Effector memory CD4-positive, alpha-beta T cell (primary cell): ENCODE data around the gene GPR37L1.

Experiments used
- DNase-seq, 3 donors: peaks; one replicate each; pipeline ENCODE4 v3.0.0-alpha.2; 2020
- H3K27ac ChIP-seq: 2 replicates; pipeline ENCODE4 v1.7.0; 2013; ENCODE audit warnings: mild to moderate bottlenecking, low read length, moderate library complexity; ENCODE audit not compliant: insufficient read depth, poor library complexity, severe bottlenecking
- H3K27me3 ChIP-seq: replicated peaks from 2 replicates; pipeline ENCODE4 v1.7.0; 2013; ENCODE audit warnings: mild to moderate bottlenecking, low read length; ENCODE audit not compliant: insufficient read depth, control insufficient read depth, poor library complexity, severe bottlenecking
- H3K36me3 ChIP-seq: 2 replicates; pipeline ENCODE4 v1.7.0; 2013; ENCODE audit warnings: mild to moderate bottlenecking, low read length, moderate library complexity; ENCODE audit not compliant: control insufficient read depth, insufficient read depth
- H3K4me1 ChIP-seq: 2 replicates; pipeline ENCODE4 v1.7.0; 2013; ENCODE audit warnings: low read length, mild to moderate bottlenecking; ENCODE audit not compliant: control insufficient read depth, insufficient read depth, poor library complexity, severe bottlenecking
- H3K4me3 ChIP-seq: 2 replicates; pipeline ENCODE4 v1.7.0; 2013; ENCODE audit warnings: low read length, low read depth, mild to moderate bottlenecking; ENCODE audit not compliant: insufficient read depth, poor library complexity, severe bottlenecking
- H3K9me3 ChIP-seq: 2 replicates; pipeline ENCODE4 v1.7.0; 2013; ENCODE audit warnings: mild to moderate bottlenecking, low read length, moderate library complexity; ENCODE audit not compliant: control insufficient read depth

Gene GPR37L1

DNA sequence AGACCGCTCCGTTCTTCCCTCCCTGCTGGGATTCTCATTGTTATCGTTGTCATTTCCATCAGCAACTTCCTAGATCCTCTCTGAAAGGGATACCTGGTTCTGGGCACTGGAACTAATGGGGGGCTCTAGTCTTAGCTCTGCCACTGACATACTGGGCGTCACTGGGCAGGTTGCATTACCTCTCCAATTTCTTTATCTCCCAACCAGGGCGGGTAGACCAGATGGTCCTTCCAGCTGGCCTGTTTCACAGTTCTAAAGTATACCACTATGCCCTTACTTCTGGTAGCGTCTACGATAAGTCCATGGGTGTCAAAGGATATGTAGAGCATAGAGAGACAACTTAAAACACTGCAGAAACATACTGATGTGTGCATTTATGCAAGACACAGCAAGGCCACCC lies 1.4 kb downstream of the GPR37L1 start:
- no peaks in the 10 kb centered on the region for H3K27me3 ChIP-seq
- H3K36me3 ChIP-seq = no peaks in the 10 kb centered on the region
- no peak for DNase-seq
- no peak overlapping the region for H3K4me3 ChIP-seq
- H3K4me1 ChIP-seq = no peaks in the 10 kb centered on the region
- no peak overlapping the region for H3K27ac ChIP-seq
- H3K9me3 ChIP-seq = no peaks in the 10 kb centered on the region

DNA sequence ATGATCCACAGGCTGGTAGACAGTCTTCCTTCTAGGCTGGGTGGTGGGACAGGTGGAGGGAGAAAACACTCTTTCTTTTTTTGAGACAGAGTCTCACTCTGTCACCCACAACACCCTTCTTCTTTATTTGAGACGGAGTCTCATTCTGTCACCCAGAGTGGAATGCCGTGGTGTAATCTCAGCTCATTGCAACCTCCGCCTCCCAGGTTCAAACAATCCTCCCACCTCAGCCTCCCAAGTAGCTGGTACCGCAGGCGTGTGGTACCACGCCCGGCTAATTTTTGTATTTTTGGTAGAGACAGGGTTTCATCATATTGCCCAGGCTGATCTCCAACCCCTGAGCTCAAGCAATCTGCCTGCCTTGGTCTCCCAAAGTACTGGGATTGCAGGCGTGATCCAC lies 2.9 kb downstream of the GPR37L1 start:
- Histone ChIP-seq H3K27ac (no peak overlapping the region), H3K4me1 (no peaks in the 10 kb centered on the region), H3K4me3 (no peak overlapping the region), H3K9me3 (no peaks in the 10 kb centered on the region), H3K36me3 (no peaks in the 10 kb centered on the region), H3K27me3 (no peaks in the 10 kb centered on the region)
- DNase-seq = no peak

DNA sequence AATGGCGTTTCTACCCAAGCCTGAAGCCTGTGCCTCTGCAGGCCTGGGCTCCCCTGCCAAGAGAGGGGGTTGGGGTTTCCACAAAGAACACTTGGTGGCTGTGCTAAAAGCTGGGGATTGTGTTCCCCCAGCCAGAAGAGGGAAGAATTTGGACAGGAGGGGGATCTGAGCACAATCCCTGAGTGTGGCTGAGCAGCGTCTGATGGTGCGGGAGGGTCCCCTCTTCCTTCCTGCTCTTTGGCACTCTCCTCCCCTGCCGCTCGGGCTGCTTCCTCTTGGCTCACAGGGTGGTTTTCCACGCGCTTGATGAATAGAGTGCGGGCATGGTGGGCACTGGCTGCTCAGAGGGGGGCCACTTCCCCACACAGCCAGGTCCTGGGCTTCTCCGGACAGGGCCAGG lies 3.7 kb downstream of the GPR37L1 start:
- Histone ChIP-seq H3K4me3 (no peak overlapping the region), H3K9me3 (no peaks in the 10 kb centered on the region), H3K27ac (no peak overlapping the region), H3K27me3 (no peaks in the 10 kb centered on the region), H3K36me3 (no peaks in the 10 kb centered on the region), H3K4me1 (no peaks in the 10 kb centered on the region)
- no peak for DNase-seq

DNA sequence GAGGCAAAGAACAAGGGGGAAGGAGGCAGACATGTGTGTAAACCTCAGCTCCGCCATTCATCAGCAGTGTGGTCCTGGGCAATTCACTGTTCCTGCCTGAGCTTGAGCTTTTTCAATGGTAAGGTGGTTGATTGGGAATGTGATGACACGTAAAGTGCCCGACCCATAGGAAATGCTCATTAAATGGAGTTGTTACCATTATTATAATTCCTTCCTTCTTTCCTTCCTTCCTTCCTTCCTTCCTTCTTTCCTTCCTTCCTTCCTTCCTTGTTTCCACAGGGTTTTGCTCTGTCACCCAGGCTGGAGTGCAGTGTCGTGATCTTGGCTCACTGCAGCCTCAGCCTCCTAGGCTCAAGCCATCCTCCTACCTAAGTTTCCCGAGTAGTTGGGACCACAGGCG lies 4.3 kb downstream of the GPR37L1 start:
- Histone ChIP-seq H3K9me3 (no peaks in the 10 kb centered on the region), H3K4me3 (no peak overlapping the region), H3K27ac (no peak overlapping the region), H3K27me3 (no peaks in the 10 kb centered on the region), H3K36me3 (peaks cover under 1% of the 10 kb centered on the region), H3K4me1 (peaks cover 4% of the 10 kb centered on the region)
- no peak for DNase-seq

DNA sequence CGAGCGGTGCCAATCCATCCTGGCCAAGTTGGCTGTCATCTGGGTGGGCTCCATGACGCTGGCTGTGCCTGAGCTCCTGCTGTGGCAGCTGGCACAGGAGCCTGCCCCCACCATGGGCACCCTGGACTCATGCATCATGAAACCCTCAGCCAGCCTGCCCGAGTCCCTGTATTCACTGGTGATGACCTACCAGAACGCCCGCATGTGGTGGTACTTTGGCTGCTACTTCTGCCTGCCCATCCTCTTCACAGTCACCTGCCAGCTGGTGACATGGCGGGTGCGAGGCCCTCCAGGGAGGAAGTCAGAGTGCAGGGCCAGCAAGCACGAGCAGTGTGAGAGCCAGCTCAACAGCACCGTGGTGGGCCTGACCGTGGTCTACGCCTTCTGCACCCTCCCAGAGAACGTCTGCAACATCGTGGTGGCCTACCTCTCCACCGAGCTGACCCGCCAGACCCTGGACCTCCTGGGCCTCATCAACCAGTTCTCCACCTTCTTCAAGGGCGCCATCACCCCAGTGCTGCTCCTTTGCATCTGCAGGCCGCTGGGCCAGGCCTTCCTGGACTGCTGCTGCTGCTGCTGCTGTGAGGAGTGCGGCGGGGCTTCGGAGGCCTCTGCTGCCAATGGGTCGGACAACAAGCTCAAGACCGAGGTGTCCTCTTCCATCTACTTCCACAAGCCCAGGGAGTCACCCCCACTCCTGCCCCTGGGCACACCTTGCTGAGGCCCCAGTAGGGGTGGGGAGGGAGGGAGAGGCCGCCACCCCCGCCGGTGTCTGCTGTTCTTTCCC lies 5.3 kb downstream of the GPR37L1 start:
- Histone ChIP-seq H3K36me3 (peaks cover 10% of the 10 kb centered on the region), H3K4me3 (no peak overlapping the region), H3K27ac (no peak overlapping the region), H3K9me3 (no peaks in the 10 kb centered on the region), H3K4me1 (peaks cover 6% of the 10 kb centered on the region), H3K27me3 (no peaks in the 10 kb centered on the region)
- no peak for DNase-seq

DNA sequence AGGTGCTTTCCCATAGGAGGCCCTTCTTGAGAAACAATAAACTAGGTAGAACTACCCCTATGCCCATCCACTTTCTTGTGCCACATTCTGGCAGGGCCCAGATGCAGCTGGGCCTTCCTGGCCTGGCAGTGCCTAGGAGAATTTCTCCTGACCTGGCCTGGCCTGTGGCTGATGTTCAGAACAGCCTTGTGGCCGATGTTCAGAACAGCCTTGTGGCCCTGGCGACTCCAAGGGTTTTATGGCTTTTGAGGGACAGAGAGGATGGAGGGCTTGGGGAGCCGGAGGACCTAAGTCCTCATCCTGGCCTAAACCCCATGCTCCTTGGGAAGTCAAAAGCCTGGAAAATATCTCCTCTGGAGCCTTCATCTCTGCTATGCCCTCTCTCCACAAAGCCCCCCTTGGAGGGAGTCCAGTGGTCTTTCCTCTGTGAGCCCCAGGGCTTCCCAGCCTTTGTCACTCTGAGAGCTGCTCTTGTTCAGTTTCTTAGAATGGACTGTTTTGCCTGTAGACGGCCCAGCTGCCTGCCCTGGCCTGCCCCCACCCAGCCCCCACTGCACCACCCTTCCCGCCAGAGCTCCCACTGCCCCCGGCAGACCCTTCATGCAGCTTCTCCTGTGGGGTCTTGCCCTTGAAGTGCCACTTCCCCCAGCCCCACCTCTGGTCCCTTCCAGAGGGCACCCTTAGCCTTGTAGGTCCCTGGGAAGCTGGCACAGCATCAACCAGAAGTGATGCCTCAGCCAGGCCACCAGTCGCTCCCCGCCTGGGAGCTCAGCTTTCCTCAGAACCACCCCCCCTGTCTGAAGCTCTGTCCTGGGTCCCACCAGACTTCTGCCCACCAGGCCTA lies 7.0 kb downstream of the GPR37L1 start:
- H3K4me1 ChIP-seq = peaks cover 6% of the 10 kb centered on the region
- peaks cover 26% of the 10 kb centered on the region for H3K36me3 ChIP-seq
- no peak overlapping the region for H3K27ac ChIP-seq
- DNase-seq = no peak
- H3K27me3 ChIP-seq = no peaks in the 10 kb centered on the region
- H3K9me3 ChIP-seq = no peaks in the 10 kb centered on the region
- H3K4me3 ChIP-seq = no peak overlapping the region

DNA sequence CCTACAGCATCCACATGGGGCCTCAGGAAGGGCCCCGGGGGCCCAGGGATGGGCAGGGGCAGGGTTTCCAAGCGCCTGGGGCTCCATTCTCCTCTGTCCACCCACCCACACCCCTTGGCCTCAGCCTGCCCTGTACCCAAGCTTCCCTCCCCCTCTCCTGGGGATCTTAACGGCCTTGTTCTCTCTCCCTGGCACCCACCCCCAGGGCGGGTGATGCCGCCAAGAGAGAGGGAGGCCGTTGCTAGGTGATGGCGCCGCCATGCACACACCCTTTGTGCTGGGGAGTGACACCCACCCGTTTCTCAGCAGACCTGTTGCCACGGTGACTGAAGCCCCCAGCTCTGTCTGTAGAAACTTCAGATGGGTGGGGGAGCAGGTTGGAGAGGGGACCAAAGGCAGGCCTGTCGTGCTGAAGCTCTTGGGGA lies 7.6 kb downstream of the GPR37L1 start:
- Histone ChIP-seq H3K9me3 (no peaks in the 10 kb centered on the region), H3K27me3 (no peaks in the 10 kb centered on the region), H3K4me1 (peaks cover 6% of the 10 kb centered on the region), H3K36me3 (peaks cover 33% of the 10 kb centered on the region), H3K27ac (no peak overlapping the region), H3K4me3 (no peak overlapping the region)
- DNase-seq = no peak

DNA sequence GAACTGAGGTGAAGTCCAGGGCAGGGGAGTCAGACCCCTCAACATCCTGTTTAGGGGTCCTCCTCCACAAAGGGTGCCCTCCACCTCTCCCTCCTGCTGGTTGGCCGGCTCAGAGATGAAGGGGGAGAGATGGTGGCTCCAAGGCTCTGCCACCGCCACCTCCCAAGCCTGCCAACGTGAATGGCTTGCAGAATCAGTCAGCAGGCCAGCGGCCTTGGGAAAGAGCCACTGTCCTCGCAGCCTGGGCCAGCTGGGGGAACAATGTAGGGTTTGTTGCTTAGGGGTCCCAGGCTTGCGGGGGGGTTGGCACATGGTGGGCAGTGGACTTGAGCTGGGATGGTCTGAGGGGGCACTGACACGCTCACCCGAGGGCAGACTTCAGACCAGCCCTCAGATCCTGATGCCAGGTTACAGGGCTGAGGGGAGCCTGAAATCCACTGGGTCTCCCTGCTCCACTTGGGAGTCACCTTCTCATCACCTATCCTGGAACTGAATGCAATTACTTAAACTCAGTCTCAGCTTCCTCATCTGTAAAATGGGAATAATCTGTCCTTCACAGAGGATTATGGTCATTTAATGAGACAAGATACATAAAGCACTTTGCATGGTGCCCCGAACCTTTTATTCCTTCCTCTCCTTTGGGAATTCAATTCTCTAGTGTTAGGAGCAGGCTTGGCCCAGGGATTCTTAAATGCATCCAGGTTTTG lies 8.3 kb downstream of the GPR37L1 start:
- Histone ChIP-seq H3K27ac (no peak overlapping the region), H3K9me3 (no peaks in the 10 kb centered on the region), H3K4me3 (no peak overlapping the region), H3K4me1 (peaks cover 6% of the 10 kb centered on the region), H3K36me3 (peaks cover 39% of the 10 kb centered on the region), H3K27me3 (no peaks in the 10 kb centered on the region)
- DNase-seq = no peak

DNA sequence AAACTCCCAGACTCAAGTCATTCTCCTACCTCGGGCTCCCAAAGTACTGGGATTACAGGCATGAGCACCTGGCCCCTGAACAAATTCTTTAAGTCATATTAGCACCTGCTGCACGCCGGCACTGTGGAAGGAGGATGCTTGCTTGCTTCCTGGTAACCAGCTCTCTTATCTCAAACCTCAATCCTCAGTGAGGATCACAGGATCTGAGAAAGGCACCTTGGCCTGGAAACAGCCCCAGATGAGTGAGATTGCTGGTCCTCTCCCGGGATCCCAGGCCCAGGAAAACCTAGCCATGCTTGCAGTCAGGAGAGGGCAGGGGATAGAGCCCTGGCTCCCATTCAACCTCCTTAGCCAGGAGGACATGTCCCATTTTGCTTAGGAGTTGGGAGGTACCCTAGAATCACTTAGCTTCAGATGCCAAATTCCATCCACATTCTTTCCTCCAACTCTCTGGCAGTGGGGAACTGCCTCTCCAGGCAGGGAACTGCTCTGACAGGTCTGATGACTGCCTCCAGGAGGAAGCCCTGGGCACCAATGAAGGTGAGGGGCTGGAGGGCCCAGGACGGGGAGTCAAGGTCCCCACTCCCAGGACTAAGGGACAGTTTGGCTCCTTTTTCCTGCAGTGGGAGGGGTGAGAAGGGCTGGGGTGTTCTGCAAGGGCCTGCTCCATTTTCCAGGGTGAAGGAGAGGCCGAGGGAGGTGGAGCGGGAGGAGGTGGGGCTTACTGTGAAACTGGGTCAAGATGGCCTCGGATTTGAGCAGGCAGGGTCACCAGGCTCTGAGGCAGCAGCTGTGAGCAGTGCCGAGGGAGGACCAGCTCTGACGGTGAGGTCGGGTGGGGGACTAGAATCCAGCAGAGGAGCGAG lies 9.5 kb downstream of the GPR37L1 start:
- Histone ChIP-seq H3K36me3 (peaks cover 39% of the 10 kb centered on the region), H3K27ac (no peak overlapping the region), H3K27me3 (no peaks in the 10 kb centered on the region), H3K4me1 (peaks cover 6% of the 10 kb centered on the region), H3K4me3 (no peak overlapping the region), H3K9me3 (no peaks in the 10 kb centered on the region)
- DNase-seq = no peak
